SK-N-SH (cell line): Measurements from ENCODE around the gene EMX1.

ENCODE experiments used
- CTCF ChIP-seq: fragments of 200-600 bp; sonication (generic); IDR thresholded peaks from 2 replicates; pipeline ENCODE4 v1.6.1; 2017; ENCODE audit warnings: antibody characterized with exemption, mild to moderate bottlenecking, moderate library complexity
- EZH2phosphoT487 ChIP-seq: fragments of 200-600 bp; sonication (generic); IDR thresholded peaks from 2 replicates; pipeline ENCODE4 v1.6.1; 2017; ENCODE audit warnings: low read depth, mixed run types, mild to moderate bottlenecking, antibody characterized with exemption, moderate library complexity, borderline replicate concordance
- MAX ChIP-seq: IDR thresholded peaks from 2 replicates; pipeline ENCODE4 v1.4.0; 2012; ENCODE audit warnings: low read depth

GRCh38 chr2:72962911-72963310 is 45.6 kb downstream of the EMX1 start:
- no peak for TF ChIP-seq CTCF
- no peak for TF ChIP-seq EZH2phosphoT487
- no peak for TF ChIP-seq MAX
